ENCODE data around the gene TEKT2. TPM values are rescaled to one million over a fixed set of nuclear protein-coding genes. Genes with fewer than 3 reads are reported as not detected.

TEKT2 gene
- total RNA-seq: 0.75 TPM

- no peak for DNase-seq (ENCODE audit: low spot score)
Measured at GRCh38 chr1:36083635-36084496, at the start of gene TEKT2. Gene TEKT2, plus strand, starts transcription at chr1:36084094. Its CDS starts 828 bp downstream, at chr1:36084922.

DNA sequence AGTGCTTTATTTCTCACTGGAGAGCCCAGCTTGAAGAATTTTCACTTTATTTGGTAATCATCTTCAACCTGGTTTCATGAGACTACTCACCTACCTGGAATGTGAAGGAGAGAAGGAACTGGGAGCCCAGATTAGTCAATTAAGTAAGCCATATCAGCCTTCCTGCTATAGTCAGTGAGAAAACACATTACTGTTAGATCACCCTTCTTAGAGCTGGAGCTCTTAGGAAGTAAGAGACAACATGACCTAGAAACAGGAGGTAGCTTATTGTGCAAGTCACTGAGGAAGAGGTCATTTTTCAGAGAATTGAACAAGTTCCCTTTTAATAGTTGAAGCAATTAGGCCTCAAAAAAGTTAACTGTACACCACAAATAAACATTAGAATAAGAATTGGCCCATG is 49.2 kb upstream of the TEKT2 start:
- no peak for DNase-seq (ENCODE audit: low spot score)

GRCh38 chr1:36035154-36035553 is 48.7 kb upstream of the TEKT2 start:
- no peak for DNase-seq (ENCODE audit: low spot score)

- no peak for DNase-seq (ENCODE audit: low spot score)
Measured at GRCh38 chr1:36040238-36040637, 43.7 kb upstream of the TEKT2 start.

GRCh38 chr1:36051821-36052220 is 32.1 kb upstream of the TEKT2 start:
- no peak for DNase-seq (ENCODE audit: low spot score)

DNA sequence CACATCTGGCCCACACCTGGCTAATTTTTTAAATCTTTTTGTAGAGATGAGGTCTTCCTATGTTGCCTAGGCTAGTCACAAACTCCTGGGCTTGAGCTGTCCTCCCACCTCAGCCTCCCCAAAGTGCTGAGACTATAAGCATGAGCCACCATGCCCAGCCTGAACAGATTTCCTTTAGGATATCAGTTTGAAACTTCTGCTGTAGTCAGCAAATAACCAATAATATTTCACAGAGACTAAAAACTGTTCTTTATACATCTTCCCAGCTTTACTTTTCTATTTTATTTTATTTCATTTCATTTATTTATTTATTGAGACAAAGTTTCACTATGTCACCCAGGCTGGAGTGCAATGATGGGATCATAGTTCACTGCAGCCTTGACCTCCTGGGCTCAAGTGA is 29.9 kb upstream of the TEKT2 start:
- DNase-seq (ENCODE audit: low spot score): no peak

DNA sequence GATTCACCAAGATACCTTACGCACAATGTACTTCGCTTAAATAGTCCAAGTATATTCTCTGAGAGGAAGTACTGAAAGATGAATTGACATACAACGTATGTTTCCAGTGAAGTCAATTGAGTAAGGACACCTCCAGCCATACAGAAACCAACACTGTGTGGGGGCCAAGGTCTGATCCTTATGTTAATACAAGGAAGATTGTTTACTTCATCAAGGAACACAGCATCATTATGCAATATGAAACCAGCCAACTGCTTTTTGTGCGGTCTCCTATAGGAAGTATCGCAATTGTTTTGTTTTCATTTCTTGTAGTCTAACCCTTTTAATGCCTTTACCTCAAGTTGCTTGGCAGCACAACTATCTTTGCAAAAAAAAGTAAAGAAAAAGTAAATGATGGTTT is 28.2 kb upstream of the TEKT2 start:
- no peak for DNase-seq (ENCODE audit: low spot score)

- DNase-seq (ENCODE audit: low spot score): no peak
Measured at GRCh38 chr1:36062315-36062714, 21.6 kb upstream of the TEKT2 start.

DNA sequence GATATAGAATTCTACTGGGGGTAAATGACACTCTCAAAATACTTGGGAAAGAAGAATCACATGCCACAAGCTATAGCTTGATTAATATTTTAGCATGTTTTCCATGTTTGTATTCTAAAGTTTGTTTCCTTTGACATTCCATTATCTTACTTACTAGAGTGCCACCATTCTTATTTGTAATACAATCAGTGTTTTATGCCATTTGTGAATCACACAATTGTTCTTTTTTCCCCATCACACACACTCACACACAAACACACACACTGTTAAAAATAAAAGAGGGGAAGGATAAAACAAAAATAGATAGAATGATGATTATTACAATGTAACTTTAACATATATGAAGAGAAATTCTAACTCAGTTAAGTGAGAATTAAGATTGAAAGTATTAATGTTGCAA is 16.0 kb upstream of the TEKT2 start:
- DNase-seq (ENCODE audit: low spot score): no peak

DNA sequence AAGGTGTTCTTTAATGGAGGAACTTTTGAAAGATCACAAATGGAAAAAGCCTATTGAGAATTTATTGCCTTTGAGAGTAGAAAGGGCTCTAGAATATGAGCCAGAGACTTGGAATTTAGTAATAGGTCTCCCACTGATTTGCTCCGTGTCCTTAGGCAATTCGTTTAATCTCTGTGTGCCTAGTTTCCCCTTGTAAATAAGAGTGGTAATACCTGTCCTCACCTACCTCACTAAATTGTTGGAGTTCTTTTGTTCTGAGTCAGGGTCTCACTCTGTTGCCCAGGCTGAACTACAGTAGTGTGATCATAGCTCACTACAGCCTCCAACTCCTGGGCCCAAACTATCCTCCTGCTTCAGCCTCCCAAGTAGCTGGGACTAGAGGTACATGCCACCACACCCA is 15.0 kb upstream of the TEKT2 start:
- no peak for DNase-seq (ENCODE audit: low spot score)

DNA sequence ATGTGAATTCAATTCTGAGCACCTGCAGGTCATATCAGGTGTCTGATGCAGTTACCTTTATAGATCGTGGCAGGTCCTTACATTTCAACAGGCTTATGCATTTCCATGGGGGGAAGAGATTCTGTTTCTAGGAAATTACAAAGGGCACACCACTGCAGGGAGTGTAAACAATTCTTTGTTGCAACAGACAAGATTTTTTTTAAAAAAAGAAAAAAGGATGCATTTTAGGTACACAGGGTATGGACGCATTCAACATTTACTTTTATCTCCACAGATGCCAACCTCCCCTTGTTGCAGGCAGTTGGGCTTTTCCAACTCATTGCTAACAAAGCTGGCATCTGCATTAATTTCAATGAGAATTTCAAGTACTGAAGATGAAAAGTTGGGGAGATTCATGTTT is 13.5 kb upstream of the TEKT2 start:
- no peak for DNase-seq (ENCODE audit: low spot score)

DNA sequence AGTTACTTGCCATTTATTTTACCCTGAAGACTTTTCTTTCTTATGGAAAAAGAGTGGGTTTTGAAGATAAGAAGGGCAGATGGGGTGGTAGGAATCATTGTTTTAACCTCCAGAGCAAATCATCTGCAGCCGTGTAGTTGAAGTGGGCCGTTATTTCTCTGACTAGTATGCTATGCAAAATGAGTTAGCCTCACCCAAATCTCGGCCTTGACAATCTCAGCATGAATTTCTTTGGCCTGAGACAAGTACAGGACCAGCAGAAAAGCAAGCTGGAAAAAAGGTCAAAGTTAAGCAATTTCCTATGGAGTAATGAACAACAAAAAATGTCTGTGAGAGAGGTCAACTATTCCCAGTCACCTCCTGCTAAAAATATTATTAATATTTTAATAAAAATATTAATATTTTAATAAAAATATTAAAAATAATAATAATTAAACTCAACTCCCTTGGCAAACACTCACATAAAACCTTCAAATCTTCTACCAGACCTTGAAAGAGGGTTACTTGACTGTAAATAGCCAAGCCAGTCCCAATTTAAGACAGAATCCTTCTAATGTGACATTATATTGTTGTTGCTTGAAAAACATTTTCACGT is 6.8 kb upstream of the TEKT2 start:
- DNase-seq (ENCODE audit: low spot score): no peak

DNA sequence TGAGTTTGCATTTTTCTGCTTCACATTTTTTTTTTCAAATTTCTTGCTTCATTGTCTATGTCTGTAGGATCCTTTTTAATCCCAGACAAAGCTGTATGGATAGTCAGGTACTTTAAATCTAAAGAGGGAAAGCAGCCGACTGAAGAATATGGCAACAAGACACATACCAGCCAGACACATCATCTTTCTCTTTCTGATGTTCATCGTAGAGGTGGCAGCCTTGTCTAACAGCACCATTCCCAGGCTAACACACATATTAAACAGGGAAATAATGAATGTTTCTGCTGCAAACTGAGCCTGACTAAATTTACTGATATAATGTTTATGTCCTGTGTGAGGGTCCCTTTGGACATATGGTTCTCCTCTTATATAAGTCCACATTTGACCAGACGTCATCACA is 3.7 kb upstream of the TEKT2 start:
- DNase-seq (ENCODE audit: low spot score): no peak

- DNase-seq (ENCODE audit: low spot score): no peak
Measured at GRCh38 chr1:36080801-36081200, 3.1 kb upstream of the TEKT2 start.

GRCh38 chr1:36081926-36082485 is 1.9 kb upstream of the TEKT2 start:
- DNase-seq (ENCODE audit: low spot score): no peak

GRCh38 chr1:36083219-36083618 is 675 bp upstream of the TEKT2 start:
- no peak for DNase-seq (ENCODE audit: low spot score)

- DNase-seq (ENCODE audit: low spot score): no peak
Measured at GRCh38 chr1:36084497-36085115, 712 bp downstream of the TEKT2 start.

DNA sequence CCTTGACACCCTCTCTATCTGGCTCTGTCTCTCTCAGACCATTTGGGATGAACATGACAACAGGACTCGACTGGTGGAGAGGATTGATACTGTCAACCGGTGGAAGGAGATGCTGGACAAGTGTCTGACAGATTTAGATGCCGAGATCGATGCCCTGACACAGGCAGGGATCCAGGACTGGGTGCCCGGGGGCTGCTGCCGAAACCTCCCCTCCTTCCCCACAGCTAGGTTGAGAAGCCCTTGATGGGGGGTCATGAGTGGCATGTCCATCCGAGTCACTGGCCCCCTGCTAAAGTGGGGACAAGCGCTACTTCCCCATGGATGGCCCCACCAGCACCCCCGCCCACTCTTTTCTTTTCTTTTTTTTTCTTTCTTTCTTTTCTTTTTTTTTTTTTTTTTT is 1.2 kb downstream of the TEKT2 start:
- no peak for DNase-seq (ENCODE audit: low spot score)

DNA sequence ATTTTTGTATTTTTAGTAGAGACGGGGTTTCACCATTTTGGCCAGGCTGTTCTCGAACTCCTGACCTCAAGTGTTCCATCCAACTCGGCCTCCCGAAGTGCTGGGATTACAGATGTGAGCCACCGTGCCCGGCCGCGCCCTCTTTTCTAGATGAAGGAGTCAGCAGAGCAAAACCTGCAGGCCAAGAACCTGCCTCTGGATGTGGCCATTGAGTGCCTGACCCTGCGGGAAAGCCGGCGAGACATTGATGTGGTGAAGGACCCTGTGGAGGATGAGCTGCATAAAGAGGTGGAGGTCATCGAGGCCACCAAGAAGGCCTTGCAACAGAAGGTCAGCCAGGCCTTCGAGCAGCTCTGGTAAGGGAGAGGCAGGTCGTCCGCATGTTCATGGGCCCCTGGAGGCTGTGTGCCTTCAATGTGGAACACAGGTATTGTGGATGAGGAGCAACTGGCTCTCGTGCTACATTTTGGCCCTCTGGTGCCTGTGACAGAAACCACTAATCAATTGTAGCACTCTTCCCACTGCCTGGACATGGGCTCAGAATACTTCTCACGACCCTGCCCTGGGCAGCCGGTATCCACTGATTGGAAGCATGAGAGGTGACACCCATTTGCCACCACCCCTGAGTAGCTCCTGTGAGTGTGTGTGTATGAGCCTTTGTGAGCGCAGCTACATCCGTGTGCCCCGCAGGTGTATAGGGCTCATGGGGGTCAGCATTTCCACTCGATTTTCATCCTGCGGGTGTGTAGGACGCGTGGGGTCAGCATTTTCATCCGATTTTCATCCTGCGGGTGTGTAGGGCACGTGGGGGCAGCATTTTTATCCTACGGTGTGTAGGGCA is 2.0 kb downstream of the TEKT2 start:
- no peak for DNase-seq (ENCODE audit: low spot score)

GRCh38 chr1:36086529-36087232 is 2.8 kb downstream of the TEKT2 start:
- no peak for DNase-seq (ENCODE audit: low spot score)

All from mucosa of gallbladder (tissue), 1 donor.